GM10266 (cell line): ENCODE measurements around the gene MYO16.

Experiments
- DNase-seq: peaks from one replicate; pipeline ENCODE4 v3.0.0; 2012; ENCODE audit errors: extremely low spot score
- CTCF ChIP-seq: IDR thresholded peaks from 2 replicates; pipeline ENCODE4 v1.5.1; 2012; ENCODE audit warnings: mild to moderate bottlenecking, low read depth; ENCODE audit not compliant: control insufficient read depth, insufficient read depth; ENCODE audit errors: missing control alignments

The MYO16 gene

DNA sequence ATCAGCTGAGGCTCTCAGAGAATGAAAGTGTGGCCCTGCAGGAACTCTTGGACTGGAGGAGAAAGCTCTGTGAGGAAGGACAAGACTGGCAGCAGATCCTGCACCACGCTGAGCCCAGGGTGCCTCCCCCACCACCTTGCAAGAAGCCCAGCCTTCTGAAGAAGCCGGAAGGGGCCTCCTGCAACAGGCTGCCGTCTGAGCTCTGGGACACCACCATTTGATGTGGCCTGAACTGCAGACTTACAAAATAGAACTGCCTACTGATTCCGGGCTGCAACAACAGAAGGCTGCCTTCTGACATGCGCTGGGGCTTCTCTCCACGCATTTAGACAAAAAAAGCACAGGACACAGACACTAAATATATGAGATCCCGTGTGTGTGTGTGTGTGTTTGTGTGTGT lies 577.2 kb downstream of the MYO16 start:
- DNase-seq: no peak
- no peak for TF ChIP-seq CTCF

- no peak for DNase-seq
Observed at GRCh38 chr13:109207622-109208021, 578.2 kb downstream of the MYO16 start.

DNA sequence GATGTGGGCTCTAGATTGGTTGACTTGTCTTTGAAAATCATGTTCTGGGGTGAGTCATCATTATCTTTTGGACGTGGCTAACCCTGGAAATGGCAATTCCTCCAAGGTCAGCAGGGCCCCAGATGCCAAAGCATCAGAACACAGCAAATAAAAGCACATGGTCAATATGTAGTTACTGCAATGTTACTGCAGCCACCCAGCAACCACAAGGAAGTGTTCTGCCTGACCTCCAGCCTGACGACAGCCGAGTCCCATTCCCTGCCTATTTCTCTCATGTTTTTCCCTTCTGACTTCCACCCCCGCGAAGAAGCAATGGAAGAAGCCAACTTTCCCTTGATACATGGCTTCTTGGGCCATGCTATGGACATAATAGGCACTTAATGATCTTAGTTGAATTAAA lies 579.1 kb downstream of the MYO16 start:
- TF ChIP-seq CTCF: no peak
- DNase-seq: no peak

More at GRCh38 chr13:109207622-109208021, 578.2 kb downstream of the MYO16 start:
- TF ChIP-seq CTCF: no peak

- no peak for DNase-seq
- no peak for TF ChIP-seq CTCF
Observed at GRCh38 chr13:109209526-109209925, 580.1 kb downstream of the MYO16 start.

DNA sequence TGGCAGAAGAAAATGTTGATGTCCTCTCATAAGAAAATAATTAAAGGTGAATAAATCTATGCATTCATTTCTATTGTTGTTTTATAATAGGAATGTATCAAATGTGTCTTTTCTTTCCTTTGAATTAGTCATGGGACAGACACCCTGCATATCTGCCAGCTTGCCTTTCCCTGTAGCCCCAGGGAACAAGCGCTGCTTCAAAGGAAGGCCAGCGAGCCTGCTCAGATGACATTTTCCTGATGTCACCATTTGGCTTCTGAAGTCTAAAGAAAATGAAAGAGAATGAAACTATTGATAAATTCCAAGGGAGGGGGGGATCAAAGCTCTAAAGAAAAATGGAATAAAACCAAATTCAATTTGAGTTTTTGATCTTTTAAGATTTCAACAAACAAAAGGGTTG lies 582.2 kb downstream of the MYO16 start:
- no peak for DNase-seq
- TF ChIP-seq CTCF: no peak

DNA sequence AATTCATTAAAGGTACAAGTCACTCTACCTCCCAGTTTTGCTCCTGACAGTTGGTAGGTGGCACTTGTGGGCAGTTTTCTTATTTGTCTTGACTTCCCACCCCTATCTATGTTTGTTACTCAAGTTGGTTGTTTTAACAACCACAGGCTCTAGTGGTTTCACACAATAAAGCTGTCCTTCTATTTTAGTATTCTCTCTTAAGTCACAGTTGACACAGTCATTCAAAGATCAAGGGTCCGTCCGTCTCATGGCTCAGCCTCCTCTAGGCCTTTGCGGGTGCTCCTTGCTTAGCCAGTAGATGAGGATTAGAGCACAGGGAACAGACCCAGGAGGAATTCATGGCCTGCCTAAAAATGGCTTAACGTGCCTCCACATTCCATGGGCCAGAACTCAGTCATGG lies 583.2 kb downstream of the MYO16 start:
- no peak for DNase-seq
- no peak for TF ChIP-seq CTCF

GRCh38 chr13:109213714-109214113 lies 584.3 kb downstream of the MYO16 start:
- DNase-seq: no peak

More at GRCh38 chr13:109213714-109214113, 584.3 kb downstream of the MYO16 start:
- no peak for TF ChIP-seq CTCF
